GM23338 (cell line): Measurements from ENCODE around the gene ATG7. TPM values are rescaled to one million over a fixed set of nuclear protein-coding genes. Genes with fewer than 3 reads are reported as not detected.

ENCODE experiments used
- ATAC-seq: fragments of 200-7000 bp; cut with Tn5 transposase; 3 replicates; pipeline ENCODE4 v1.9.1; 2020
- DNase-seq: peaks from one replicate; pipeline ENCODE4 v3.0.0-alpha.2; 2015; ENCODE audit warnings: low spot score
- H2AFZ ChIP-seq: fragments of 200-600 bp; sonication (generic); 2 replicates; pipeline ENCODE4 v1.8.0; 2016; ENCODE audit warnings: antibody characterized with exemption, mild to moderate bottlenecking, moderate library complexity
- H3F3A ChIP-seq: fragments of 200-600 bp; sonication (generic); replicated peaks from 2 replicates; pipeline ENCODE4 v1.8.0; 2017; ENCODE audit warnings: antibody characterized with exemption, mixed run types, low read depth
- H3K27ac ChIP-seq: fragments of 200-600 bp; sonication (generic); 2 replicates; pipeline ENCODE4 v1.6.1; 2016; ENCODE audit warnings: low read depth
- H3K27me3 ChIP-seq: fragments of 200-600 bp; sonication (generic); 2 replicates; pipeline ENCODE4 v1.8.0; 2016; ENCODE audit warnings: mild to moderate bottlenecking, mixed run types, moderate library complexity; ENCODE audit not compliant: insufficient read depth
- H3K36me3 ChIP-seq: fragments of 200-600 bp; sonication (generic); 2 replicates; pipeline ENCODE4 v1.8.0; 2016; ENCODE audit warnings: mild to moderate bottlenecking; ENCODE audit not compliant: insufficient read depth
- H3K4me1 ChIP-seq: fragments of 200-600 bp; sonication (generic); 2 replicates; pipeline ENCODE4 v1.8.0; 2016; ENCODE audit warnings: mild to moderate bottlenecking, moderate library complexity; ENCODE audit not compliant: insufficient read depth
- H3K4me2 ChIP-seq: fragments of 200-600 bp; sonication (generic); 2 replicates; pipeline ENCODE4 v1.7.1; 2017; ENCODE audit warnings: mixed run types
- H3K4me3 ChIP-seq: fragments of 200-600 bp; sonication (generic); 2 replicates; pipeline ENCODE4 v1.6.1; 2016; ENCODE audit warnings: mixed run types
- H3K79me2 ChIP-seq: fragments of 200-600 bp; sonication (generic); replicated peaks from 2 replicates; pipeline ENCODE4 v1.8.0; 2017; ENCODE audit warnings: mild to moderate bottlenecking; ENCODE audit not compliant: insufficient read depth
- H3K9me2 ChIP-seq: fragments of 200-600 bp; sonication (generic); 2 replicates; pipeline ENCODE4 v1.8.0; 2017; ENCODE audit not compliant: insufficient read depth
- H4K20me1 ChIP-seq: fragments of 200-600 bp; sonication (generic); replicated peaks from 2 replicates; pipeline ENCODE4 v1.8.0; 2017; ENCODE audit warnings: mild to moderate bottlenecking; ENCODE audit not compliant: insufficient read depth
- H3K27ac Mint-ChIP-seq: 2 replicates; pipeline ENCODE4 v1.8.0; 2020; ENCODE audit warnings: inconsistent platforms, mild to moderate bottlenecking, moderate library complexity, mixed read lengths
- H3K27me3 Mint-ChIP-seq: 3 replicates; pipeline ENCODE4 v1.8.0; 2022; ENCODE audit warnings: low read depth, mild to moderate bottlenecking, moderate library complexity, mixed read lengths, inconsistent platforms; ENCODE audit not compliant: insufficient read depth, poor library complexity
- H3K36me3 Mint-ChIP-seq: 3 replicates; pipeline ENCODE4 v1.8.0; 2021; ENCODE audit warnings: low read depth, mild to moderate bottlenecking, inconsistent platforms, moderate library complexity, mixed read lengths
- H3K4me1 Mint-ChIP-seq: 3 replicates; pipeline ENCODE4 v1.8.0; 2020; ENCODE audit warnings: mild to moderate bottlenecking, inconsistent platforms, mixed read lengths
- H3K4me3 Mint-ChIP-seq: 3 replicates; pipeline ENCODE4 v1.8.0; 2021; ENCODE audit warnings: moderate library complexity, mild to moderate bottlenecking, inconsistent platforms, mixed read lengths
- H3K9me3 Mint-ChIP-seq: 3 replicates; pipeline ENCODE4 v1.8.0; 2020; ENCODE audit warnings: moderate library complexity, mild to moderate bottlenecking, inconsistent platforms, mixed read lengths
- CREB1 ChIP-seq: fragments of 250-450 bp; sonication (Bioruptor Pico); IDR thresholded peaks from 2 replicates; pipeline ENCODE4 v1.5.0; 2020; ENCODE audit warnings: low read depth, mild to moderate bottlenecking, moderate library complexity
- CTCF ChIP-seq, 2 experiments: fragments of 200-600 bp in 1 of 2; sonication (generic) in 1 of 2; conservative IDR thresholded peaks; 2 replicates each; pipeline versions ENCODE4 v1.5.1 to v1.6.1; 2016 to 2017; ENCODE audit warnings: antibody characterized with exemption in 2 of 2, low read depth in 2 of 2, mild to moderate bottlenecking in 2 of 2, moderate library complexity in 1 of 2
- ETS1 ChIP-seq: IDR thresholded peaks from 2 replicates; pipeline ENCODE4 v1.6.1; 2016; ENCODE audit warnings: antibody characterized with exemption
- EZH2 ChIP-seq: fragments of 200-600 bp; sonication (generic); IDR thresholded peaks from one replicate; pipeline ENCODE4 v1.8.0; 2017; ENCODE audit warnings: antibody characterized with exemption, mild to moderate bottlenecking, low read depth; ENCODE audit not compliant: unreplicated experiment
- JUNB ChIP-seq: IDR thresholded peaks from one replicate; pipeline ENCODE4 v1.6.1; 2016; ENCODE audit warnings: antibody characterized with exemption; ENCODE audit not compliant: unreplicated experiment
- NANOG ChIP-seq: IDR thresholded peaks from 2 replicates; pipeline ENCODE4 v1.6.1; 2016; ENCODE audit warnings: antibody characterized with exemption, borderline replicate concordance
- POLR2AphosphoS5 ChIP-seq: IDR thresholded peaks from 2 replicates; pipeline ENCODE4 v1.6.1; 2016; ENCODE audit warnings: antibody characterized with exemption, low read depth
- REST ChIP-seq: IDR thresholded peaks from one replicate; pipeline ENCODE4 v1.6.1; 2018; ENCODE audit warnings: antibody characterized with exemption; ENCODE audit not compliant: unreplicated experiment
- STAT1 ChIP-seq: IDR thresholded peaks from one replicate; pipeline ENCODE4 v1.6.1; 2016; ENCODE audit warnings: antibody characterized with exemption; ENCODE audit not compliant: unreplicated experiment
- ZNF114 ChIP-seq: fragments of 250-450 bp; sonication (Bioruptor Pico); IDR thresholded peaks from 2 replicates; pipeline ENCODE4 v1.5.0; 2020; ENCODE audit warnings: mild to moderate bottlenecking, moderate library complexity
- ZNF331 ChIP-seq: fragments of 250-450 bp; sonication (Bioruptor Pico); IDR thresholded peaks from 2 replicates; pipeline ENCODE4 v1.5.0; 2020; ENCODE audit warnings: low read depth, mild to moderate bottlenecking, moderate library complexity
- polyA plus RNA-seq: library from polyadenylated mRNA; unstranded; fragments of >200 nt; fragmentation: Nextera tagmentation; extraction: Ambion mirVana; gene quantifications from 2 replicates; pipeline ENCODE4 v1.2.1, GENCODE V29; 2016
- total RNA-seq: library from RNA; depleted of rRNA; stranded (reverse); fragments of >200 nt; shearing (Covaris generic); gene quantifications from 2 replicates; pipeline ENCODE4 v1.2.3, GENCODE V29; 2014
- TF ChIP-seq, protein P1 (sequence below): fragments of 250-450 bp; sonication (Bioruptor Pico); IDR thresholded peaks from 2 replicates; pipeline ENCODE4 v1.5.0; 2020; ENCODE audit warnings: mild to moderate bottlenecking, moderate library complexity

Gene ATG7
- total and polyA plus RNA-seq, 2 experiments from 2014 or later = 16.2 to 36.7 TPM

DNA sequence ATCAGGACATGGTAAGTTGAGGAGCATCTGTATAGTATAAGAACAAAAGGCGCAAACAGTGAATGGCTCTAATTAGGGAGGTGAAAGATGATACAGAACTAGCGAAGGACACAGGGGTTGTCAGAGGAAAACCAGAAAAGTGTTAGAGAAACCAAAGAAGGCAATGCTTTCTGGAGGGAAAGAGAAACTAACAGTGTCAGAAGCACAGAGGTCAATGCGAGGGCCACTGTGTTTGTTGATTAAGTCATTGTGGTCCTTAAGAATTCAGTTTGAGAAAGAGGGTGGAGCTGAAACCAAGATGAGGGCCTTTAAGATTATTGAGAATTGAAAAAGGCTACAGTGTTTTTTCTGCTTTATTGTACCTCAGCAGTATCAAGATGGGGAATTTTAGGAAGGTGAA is 28.8 kb downstream of the ATG7 start (continued):
- TF ChIP-seq ETS1 = no peak
- no peak for TF ChIP-seq ZNF114 (CRISPR knock-in tag)

GRCh38 chr3:11302444-11302843 is 30.2 kb downstream of the ATG7 start:
- Mint-ChIP-seq H3K9me3 (no peaks in the 10 kb centered on the region), H3K4me3 (no peak overlapping the region), H3K27me3 (no peaks in the 10 kb centered on the region), H3K4me1 (peaks cover 9% of the 10 kb centered on the region; the same call in 2 of the 3 replicates), H3K36me3 (peaks cover 8% of the 10 kb centered on the region; the same call in 2 of the 3 replicates), H3K27ac (no peak overlapping the region)
- no peaks in the 10 kb centered on the region for H3K9me2 ChIP-seq
- no peak for DNase-seq
- H3K4me1 ChIP-seq = no peaks in the 10 kb centered on the region
- no peak overlapping the region for H3K4me2 ChIP-seq
- no peaks in the 10 kb centered on the region for H4K20me1 ChIP-seq
- H3K27ac ChIP-seq = no peak overlapping the region
- no peaks in the 10 kb centered on the region for H3K27me3 ChIP-seq
- no peak for ATAC-seq
- H3K4me3 ChIP-seq = no peak overlapping the region
- no peaks in the 10 kb centered on the region for H3K36me3 ChIP-seq
- H3F3A ChIP-seq = no peaks in the 10 kb centered on the region
- no peaks in the 10 kb centered on the region for H3K79me2 ChIP-seq
- no peak overlapping the region for H2AFZ ChIP-seq
- TF ChIP-seq EZH2 (no peak), ZNF331 (CRISPR knock-in tag) (no peak), NANOG (no peak), JUNB (no peak), ZNF114 (CRISPR knock-in tag) (no peak), CTCF (conservative IDR thresholded peaks at IDR 0.05; ENCODE audit: low read depth in 2 of 2) (no peak), POLR2AphosphoS5 (no peak), STAT1 (no peak), CREB1 (no peak), ETS1 (no peak), REST (no peak)
- TF ChIP-seq, protein P1, sequence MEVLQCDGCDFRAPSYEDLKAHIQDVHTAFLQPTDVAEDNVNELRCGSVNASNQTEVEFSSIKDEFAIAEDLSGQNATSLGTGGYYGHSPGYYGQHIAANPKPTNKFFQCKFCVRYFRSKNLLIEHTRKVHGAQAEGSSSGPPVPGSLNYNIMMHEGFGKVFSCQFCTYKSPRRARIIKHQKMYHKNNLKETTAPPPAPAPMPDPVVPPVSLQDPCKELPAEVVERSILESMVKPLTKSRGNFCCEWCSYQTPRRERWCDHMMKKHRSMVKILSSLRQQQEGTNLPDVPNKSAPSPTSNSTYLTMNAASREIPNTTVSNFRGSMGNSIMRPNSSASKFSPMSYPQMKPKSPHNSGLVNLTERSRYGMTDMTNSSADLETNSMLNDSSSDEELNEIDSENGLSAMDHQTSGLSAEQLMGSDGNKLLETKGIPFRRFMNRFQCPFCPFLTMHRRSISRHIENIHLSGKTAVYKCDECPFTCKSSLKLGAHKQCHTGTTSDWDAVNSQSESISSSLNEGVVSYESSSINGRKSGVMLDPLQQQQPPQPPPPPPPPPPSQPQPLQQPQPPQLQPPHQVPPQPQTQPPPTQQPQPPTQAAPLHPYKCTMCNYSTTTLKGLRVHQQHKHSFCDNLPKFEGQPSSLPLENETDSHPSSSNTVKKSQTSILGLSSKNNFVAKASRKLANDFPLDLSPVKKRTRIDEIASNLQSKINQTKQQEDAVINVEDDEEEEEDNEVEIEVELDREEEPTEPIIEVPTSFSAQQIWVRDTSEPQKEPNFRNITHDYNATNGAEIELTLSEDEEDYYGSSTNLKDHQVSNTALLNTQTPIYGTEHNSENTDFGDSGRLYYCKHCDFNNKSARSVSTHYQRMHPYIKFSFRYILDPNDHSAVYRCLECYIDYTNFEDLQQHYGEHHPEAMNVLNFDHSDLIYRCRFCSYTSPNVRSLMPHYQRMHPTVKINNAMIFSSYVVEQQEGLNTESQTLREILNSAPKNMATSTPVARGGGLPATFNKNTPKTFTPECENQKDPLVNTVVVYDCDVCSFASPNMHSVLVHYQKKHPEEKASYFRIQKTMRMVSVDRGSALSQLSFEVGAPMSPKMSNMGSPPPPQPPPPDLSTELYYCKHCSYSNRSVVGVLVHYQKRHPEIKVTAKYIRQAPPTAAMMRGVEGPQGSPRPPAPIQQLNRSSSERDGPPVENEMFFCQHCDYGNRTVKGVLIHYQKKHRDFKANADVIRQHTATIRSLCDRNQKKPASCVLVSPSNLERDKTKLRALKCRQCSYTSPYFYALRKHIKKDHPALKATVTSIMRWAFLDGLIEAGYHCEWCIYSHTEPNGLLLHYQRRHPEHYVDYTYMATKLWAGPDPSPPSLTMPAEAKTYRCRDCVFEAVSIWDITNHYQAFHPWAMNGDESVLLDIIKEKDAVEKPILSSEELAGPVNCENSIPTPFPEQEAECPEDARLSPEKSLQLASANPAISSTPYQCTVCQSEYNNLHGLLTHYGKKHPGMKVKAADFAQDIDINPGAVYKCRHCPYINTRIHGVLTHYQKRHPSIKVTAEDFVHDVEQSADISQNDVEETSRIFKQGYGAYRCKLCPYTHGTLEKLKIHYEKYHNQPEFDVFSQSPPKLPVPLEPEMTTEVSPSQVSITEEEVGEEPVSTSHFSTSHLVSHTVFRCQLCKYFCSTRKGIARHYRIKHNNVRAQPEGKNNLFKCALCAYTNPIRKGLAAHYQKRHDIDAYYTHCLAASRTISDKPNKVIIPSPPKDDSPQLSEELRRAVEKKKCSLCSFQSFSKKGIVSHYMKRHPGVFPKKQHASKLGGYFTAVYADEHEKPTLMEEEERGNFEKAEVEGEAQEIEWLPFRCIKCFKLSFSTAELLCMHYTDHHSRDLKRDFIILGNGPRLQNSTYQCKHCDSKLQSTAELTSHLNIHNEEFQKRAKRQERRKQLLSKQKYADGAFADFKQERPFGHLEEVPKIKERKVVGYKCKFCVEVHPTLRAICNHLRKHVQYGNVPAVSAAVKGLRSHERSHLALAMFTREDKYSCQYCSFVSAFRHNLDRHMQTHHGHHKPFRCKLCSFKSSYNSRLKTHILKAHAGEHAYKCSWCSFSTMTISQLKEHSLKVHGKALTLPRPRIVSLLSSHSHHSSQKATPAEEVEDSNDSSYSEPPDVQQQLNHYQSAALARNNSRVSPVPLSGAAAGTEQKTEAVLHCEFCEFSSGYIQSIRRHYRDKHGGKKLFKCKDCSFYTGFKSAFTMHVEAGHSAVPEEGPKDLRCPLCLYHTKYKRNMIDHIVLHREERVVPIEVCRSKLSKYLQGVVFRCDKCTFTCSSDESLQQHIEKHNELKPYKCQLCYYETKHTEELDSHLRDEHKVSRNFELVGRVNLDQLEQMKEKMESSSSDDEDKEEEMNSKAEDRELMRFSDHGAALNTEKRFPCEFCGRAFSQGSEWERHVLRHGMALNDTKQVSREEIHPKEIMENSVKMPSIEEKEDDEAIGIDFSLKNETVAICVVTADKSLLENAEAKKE (CRISPR knock-in tag) = no peak
